ENCODE data around the gene NOL12. TPM values are rescaled to one million over a fixed set of nuclear protein-coding genes. Genes with fewer than 3 reads are reported as not detected.
A peak's percentile ranks its signal among the peaks of the same experiment; 100 is the strongest.

NOL12 gene
- total and polyA plus RNA-seq, 5 experiments from 2014 or later: 35.0 to 48.6 (median 46.4) TPM

- H3K4me3 Mint-ChIP-seq: no peak overlapping the region
- H3K27me3 Mint-ChIP-seq: no peaks in the 10 kb centered on the region
- H3K4me1 Mint-ChIP-seq: peaks cover 0 to 3% (median 0%) of the 10 kb centered on the region in 4 donors
- POLR2A ChIA-PET: interaction anchor here (0.7 kb wide), 1 partner anchor 18 kb away, joined by 4 read pairs; no protein-coding TSS in a partner anchor
- DNase-seq: no peak
- peak overlapping the region in 4 of 10 donors; percentile 34 to 67 (median 50) for H3K27ac Mint-ChIP-seq
- no peaks in the 10 kb centered on the region for H3K9me3 Mint-ChIP-seq
- no peaks in the 10 kb centered on the region for H3K36me3 Mint-ChIP-seq
- ATAC-seq: no peak
Measured at GRCh38 chr22:37731804-37732471, 45.8 kb downstream of the NOL12 start.

- peaks cover 0 to 3% (median 0%) of the 10 kb centered on the region in 4 donors for H3K4me1 Mint-ChIP-seq
- no peak for ATAC-seq
- H3K27me3 Mint-ChIP-seq: peaks cover 0 to 5% (median 0%) of the 10 kb centered on the region in 5 donors
- POLR2A ChIA-PET: interaction anchor here (0.6 kb wide), 1 partner anchor 547 kb away, joined by 3 read pairs; no protein-coding TSS in a partner anchor
- H3K4me3 Mint-ChIP-seq: no peak overlapping the region
- DNase-seq: no peak
- H3K27ac Mint-ChIP-seq: peak overlapping the region in 3 of 10 donors; percentile 11 to 60 (median 30)
- H3K36me3 Mint-ChIP-seq: no peaks in the 10 kb centered on the region
- H3K9me3 Mint-ChIP-seq: no peaks in the 10 kb centered on the region
Measured at GRCh38 chr22:37732699-37733607, 46.8 kb downstream of the NOL12 start.

GRCh38 chr22:37733625-37734401, 47.7 kb downstream of the NOL12 start:
- Mint-ChIP-seq H3K27ac (peak overlapping the region in 1 of 10 donors; percentile 46), H3K4me1 (peaks cover 0 to 7% (median 2%) of the 10 kb centered on the region in 4 donors), H3K9me3 (no peaks in the 10 kb centered on the region), H3K4me3 (no peak overlapping the region), H3K27me3 (peaks cover 0 to 9% (median 0%) of the 10 kb centered on the region in 5 donors), H3K36me3 (no peaks in the 10 kb centered on the region)
- no peak for DNase-seq
- ATAC-seq: no peak
- POLR2A ChIA-PET: no interaction called here

- ATAC-seq (no peak), DNase-seq (no peak)
- Mint-ChIP-seq H3K4me1 (peaks cover 0 to 8% (median 3%) of the 10 kb centered on the region in 4 donors), H3K36me3 (no peaks in the 10 kb centered on the region), H3K4me3 (no peak overlapping the region), H3K9me3 (no peaks in the 10 kb centered on the region), H3K27ac (no peak overlapping the region), H3K27me3 (peaks cover 0 to 9% (median 0%) of the 10 kb centered on the region in 5 donors)
- POLR2A ChIA-PET: no interaction called here
Measured at GRCh38 chr22:37734402-37734700, 48.2 kb downstream of the NOL12 start.

GRCh38 chr22:37734964-37735451, 48.9 kb downstream of the NOL12 start:
- Mint-ChIP-seq H3K27me3 (peaks cover 0 to 9% (median 0%) of the 10 kb centered on the region in 5 donors), H3K9me3 (no peaks in the 10 kb centered on the region), H3K4me1 (peaks cover 0 to 13% (median 7%) of the 10 kb centered on the region in 4 donors), H3K27ac (no peak overlapping the region), H3K4me3 (no peak overlapping the region), H3K36me3 (no peaks in the 10 kb centered on the region)
- POLR2A ChIA-PET: no interaction called here
- ATAC-seq (no peak), DNase-seq (no peak)

- POLR2A ChIA-PET: interaction anchor here (0.6 kb wide), 1 partner anchor 55 kb away, joined by 3 read pairs; no protein-coding TSS in a partner anchor
- DNase-seq (no peak), ATAC-seq (no peak)
- H3K36me3 Mint-ChIP-seq: no peaks in the 10 kb centered on the region
- H3K9me3 Mint-ChIP-seq: no peaks in the 10 kb centered on the region
- peaks cover 0 to 9% (median 0%) of the 10 kb centered on the region in 5 donors for H3K27me3 Mint-ChIP-seq
- H3K4me1 Mint-ChIP-seq: peaks cover 7 to 24% (median 14%) of the 10 kb centered on the region in 4 donors
- H3K27ac Mint-ChIP-seq: no peak overlapping the region
- H3K4me3 Mint-ChIP-seq: no peak overlapping the region
Measured at GRCh38 chr22:37739035-37739434, 52.9 kb downstream of the NOL12 start.

- Mint-ChIP-seq H3K27me3 (peaks cover 0 to 9% (median 0%) of the 10 kb centered on the region in 5 donors), H3K4me1 (peaks cover 7 to 24% (median 14%) of the 10 kb centered on the region in 4 donors), H3K4me3 (peak overlapping the region in 1 of 10 donors; percentile 11), H3K36me3 (no peaks in the 10 kb centered on the region), H3K27ac (peak overlapping the region in 1 of 10 donors; percentile 70), H3K9me3 (no peaks in the 10 kb centered on the region)
- POLR2A ChIA-PET: no interaction called here
- DNase-seq (no peak), ATAC-seq (no peak)
Measured at GRCh38 chr22:37739611-37740049, 53.5 kb downstream of the NOL12 start.

- peak in 8 of 10 donors; percentile 16 to 78 (median 58) for DNase-seq
- peak; percentile 93 to 97 for ATAC-seq
Measured at GRCh38 chr22:37740455-37741311, 54.5 kb downstream of the NOL12 start.

GRCh38 chr22:37741312-37741795, 55.2 kb downstream of the NOL12 start:
- Mint-ChIP-seq H3K27me3 (peaks cover 0 to 9% (median 0%) of the 10 kb centered on the region in 5 donors), H3K27ac (peak overlapping the region in 3 of 10 donors; percentile 12 to 44 (median 37)), H3K36me3 (no peaks in the 10 kb centered on the region), H3K9me3 (no peaks in the 10 kb centered on the region), H3K4me3 (no peak overlapping the region), H3K4me1 (peaks cover 13 to 32% (median 21%) of the 10 kb centered on the region in 4 donors)
- DNase-seq: no peak
- POLR2A ChIA-PET: interaction anchor here (0.7 kb wide), 1 partner anchor 52 kb away, joined by 3 read pairs; no protein-coding TSS in a partner anchor
- ATAC-seq: no peak

More at GRCh38 chr22:37740455-37741311, 54.5 kb downstream of the NOL12 start:
- H3K4me3 Mint-ChIP-seq: peak overlapping the region in 7 of 10 donors; percentile 14 to 62 (median 45)
- H3K4me1 Mint-ChIP-seq: peaks cover 13 to 32% (median 21%) of the 10 kb centered on the region in 4 donors
- no peaks in the 10 kb centered on the region for H3K9me3 Mint-ChIP-seq
- POLR2A ChIA-PET: no interaction called here
- no peaks in the 10 kb centered on the region for H3K36me3 Mint-ChIP-seq
- H3K27me3 Mint-ChIP-seq: peaks cover 0 to 9% (median 0%) of the 10 kb centered on the region in 5 donors
- H3K27ac Mint-ChIP-seq: peak overlapping the region in 8 of 10 donors; percentile 16 to 91 (median 82)

GRCh38 chr22:37742376-37743171, 56.4 kb downstream of the NOL12 start:
- DNase-seq (no peak), ATAC-seq (no peak)
- H3K27me3 Mint-ChIP-seq: peaks cover 0 to 8% (median 0%) of the 10 kb centered on the region in 5 donors
- POLR2A ChIA-PET: interaction anchor here (0.8 kb wide), 1 partner anchor 9 kb away, joined by 3 read pairs; no protein-coding TSS in a partner anchor
- H3K36me3 Mint-ChIP-seq: no peaks in the 10 kb centered on the region
- peak overlapping the region in 1 of 10 donors; percentile 8 for H3K4me3 Mint-ChIP-seq
- peak overlapping the region in 7 of 10 donors; percentile 17 to 89 (median 62) for H3K27ac Mint-ChIP-seq
- H3K9me3 Mint-ChIP-seq: no peaks in the 10 kb centered on the region
- peaks cover 15 to 39% (median 25%) of the 10 kb centered on the region in 4 donors for H3K4me1 Mint-ChIP-seq
